Panc1 (cell line): Measurements from ENCODE around the gene ACTR3. TPM values are rescaled to one million over a fixed set of nuclear protein-coding genes. Genes with fewer than 3 reads are reported as not detected.

Experiments used
- ATAC-seq: fragments of 200-7000 bp; cut with Tn5 transposase; 2 replicates; pipeline ENCODE4 v1.9.1; 2020; ENCODE audit warnings: mild to moderate bottlenecking, moderate library complexity
- BruUV-seq: library from RNA; stranded (reverse); fragments of 400-500 nt; replicated peaks from 2 replicates; lab custom pipeline; 2021; lab: Mats Ljungman, UMichigan
- CTCF ChIA-PET: fragments of 300-600 bp; sonication (Branson Sonifier 250); formaldehyde crosslinking; loops from one replicate; lab custom pipeline; 2022; ENCODE audit warnings: antibody characterized with exemption; lab: Charles Lee
- POLR2A ChIA-PET: fragments of 300-600 bp; sonication (Branson Sonifier 250); formaldehyde crosslinking; loops from one replicate; lab custom pipeline; 2022; ENCODE audit warnings: antibody characterized with exemption; lab: Charles Lee
- DNase-seq: peaks from one replicate; pipeline ENCODE4 v3.0.0-alpha.2; 2010; ENCODE audit warnings: low read depth, low spot score
- H3K27ac ChIP-seq: 2 replicates; pipeline ENCODE4 v1.5.1; 2011; ENCODE audit warnings: mild to moderate bottlenecking, low read length, inconsistent platforms
- H3K27me3 ChIP-seq: fragments of 200-500 bp; sonication (Bioruptor generic); 2 replicates; pipeline ENCODE4 v1.6.0; 2014; ENCODE audit warnings: low read length, inconsistent platforms; ENCODE audit not compliant: control insufficient read depth, insufficient read depth
- H3K36me3 ChIP-seq: fragments of 200-500 bp; sonication (Bioruptor generic); 2 replicates; pipeline ENCODE4 v1.5.1; 2014; ENCODE audit warnings: inconsistent platforms, mild to moderate bottlenecking, low read length, moderate library complexity; ENCODE audit not compliant: control insufficient read depth, insufficient read depth
- H3K4me1 ChIP-seq: 2 replicates; pipeline ENCODE4 v1.5.1; 2011; ENCODE audit warnings: inconsistent platforms, mild to moderate bottlenecking, low read length, moderate library complexity; ENCODE audit not compliant: control insufficient read depth, insufficient read depth
- H3K4me3 ChIP-seq, 2 experiments: 2 replicates each; pipeline ENCODE4 v1.5.1; 2011 to 2012; ENCODE audit warnings: low read depth in 2 of 2, low read length in 2 of 2, mild to moderate bottlenecking in 2 of 2, inconsistent platforms in 1 of 2, moderate library complexity in 1 of 2
- H3K9me3 ChIP-seq: fragments of 200-500 bp; sonication (Bioruptor generic); 2 replicates; pipeline ENCODE4 v1.5.1; 2014; ENCODE audit warnings: low read depth, mild to moderate bottlenecking, inconsistent platforms, low read length, moderate library complexity; ENCODE audit not compliant: control insufficient read depth, insufficient read depth
- CTCF ChIP-seq: fragments of 450-650 bp; IDR thresholded peaks from 2 replicates; pipeline ENCODE4 v1.5.1; 2017; ENCODE audit warnings: mild to moderate bottlenecking
- POLR2AphosphoS5 ChIP-seq: IDR thresholded peaks from 2 replicates; pipeline ENCODE4 v1.6.1; 2012; ENCODE audit warnings: mild to moderate bottlenecking, low read depth, low read length, moderate library complexity
- SIN3A ChIP-seq: IDR thresholded peaks from 2 replicates; pipeline ENCODE4 v1.6.1; 2012; ENCODE audit warnings: low read depth, mild to moderate bottlenecking, low read length, moderate library complexity, borderline replicate concordance; ENCODE audit not compliant: insufficient read depth
- TCF7L2 ChIP-seq: IDR thresholded peaks from 2 replicates; pipeline ENCODE4 v1.6.1; 2011; ENCODE audit warnings: mild to moderate bottlenecking, low read depth, low read length, inconsistent platforms
- in situ Hi-C: cut with HindIII; loops from 2 replicates; pipeline ENCODE4 v1.10.0; 2016; ENCODE audit warnings: low sequenced_read_pairs, low pct_unique_long_range_greater_than_20kb
- intact Hi-C: fragments of 100-400 bp; cut with micrococcal nuclease; formaldehyde crosslinking; loops from one replicate; pipeline ENCODE4 v1.10.0; 2022; ENCODE audit not compliant: unreplicated experiment
- total RNA-seq: library from RNA; stranded (reverse); gene quantifications from one replicate; pipeline ENCODE4 v1.2.1, GENCODE V29; 2021; ENCODE audit not compliant: unreplicated experiment
- TF ChIP-seq, protein P1 (sequence below), 2 experiments: IDR thresholded peaks; 2 replicates each; pipeline ENCODE4 v1.6.1; 2011 to 2012; ENCODE audit warnings: low read depth in 2 of 2, control low read depth in 1 of 2, low read length in 1 of 2, mild to moderate bottlenecking in 1 of 2, moderate library complexity in 1 of 2; ENCODE audit not compliant: insufficient read depth in 1 of 2

Gene ACTR3
- total RNA-seq, 1 experiment from 2014 or later: 347 TPM

DNA sequence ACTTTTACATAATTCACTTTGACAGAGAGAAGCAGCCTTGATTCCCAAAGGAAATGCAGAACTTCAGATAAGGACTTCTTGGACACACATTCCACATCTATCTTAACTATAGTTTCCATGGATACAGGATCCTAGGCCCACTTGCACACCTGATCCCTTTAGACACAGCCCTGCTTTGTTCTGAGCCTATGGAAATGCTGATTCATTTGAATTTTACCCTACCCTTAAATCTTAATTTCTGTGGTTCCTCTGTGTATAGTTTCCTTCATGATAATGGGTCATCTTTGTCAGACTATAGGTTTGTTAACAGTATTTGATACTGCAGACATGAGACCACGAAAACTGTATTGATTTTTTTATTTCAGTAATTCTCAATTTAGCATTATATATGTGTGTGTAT lies 77.4 kb downstream of the ACTR3 start:
- intact Hi-C loops (no loop called here), in situ Hi-C loops (no loop called here)
- ChIA-PET POLR2A (no interaction called here), CTCF (no interaction called here)
- Histone ChIP-seq H3K27me3 (no peaks in the 10 kb centered on the region), H3K4me1 (no peaks in the 10 kb centered on the region), H3K9me3 (no peaks in the 10 kb centered on the region), H3K27ac (no peak overlapping the region), H3K4me3 (no peak overlapping the region), H3K36me3 (0 out of 2 replicates have a peak, but pooled peaks cover 3% of the 10 kb centered on the region)
- no peak for DNase-seq
- BruUV-seq: no TSS peak
- no peak for ATAC-seq
- TF ChIP-seq TCF7L2: no peak
- TF ChIP-seq, protein P1, sequence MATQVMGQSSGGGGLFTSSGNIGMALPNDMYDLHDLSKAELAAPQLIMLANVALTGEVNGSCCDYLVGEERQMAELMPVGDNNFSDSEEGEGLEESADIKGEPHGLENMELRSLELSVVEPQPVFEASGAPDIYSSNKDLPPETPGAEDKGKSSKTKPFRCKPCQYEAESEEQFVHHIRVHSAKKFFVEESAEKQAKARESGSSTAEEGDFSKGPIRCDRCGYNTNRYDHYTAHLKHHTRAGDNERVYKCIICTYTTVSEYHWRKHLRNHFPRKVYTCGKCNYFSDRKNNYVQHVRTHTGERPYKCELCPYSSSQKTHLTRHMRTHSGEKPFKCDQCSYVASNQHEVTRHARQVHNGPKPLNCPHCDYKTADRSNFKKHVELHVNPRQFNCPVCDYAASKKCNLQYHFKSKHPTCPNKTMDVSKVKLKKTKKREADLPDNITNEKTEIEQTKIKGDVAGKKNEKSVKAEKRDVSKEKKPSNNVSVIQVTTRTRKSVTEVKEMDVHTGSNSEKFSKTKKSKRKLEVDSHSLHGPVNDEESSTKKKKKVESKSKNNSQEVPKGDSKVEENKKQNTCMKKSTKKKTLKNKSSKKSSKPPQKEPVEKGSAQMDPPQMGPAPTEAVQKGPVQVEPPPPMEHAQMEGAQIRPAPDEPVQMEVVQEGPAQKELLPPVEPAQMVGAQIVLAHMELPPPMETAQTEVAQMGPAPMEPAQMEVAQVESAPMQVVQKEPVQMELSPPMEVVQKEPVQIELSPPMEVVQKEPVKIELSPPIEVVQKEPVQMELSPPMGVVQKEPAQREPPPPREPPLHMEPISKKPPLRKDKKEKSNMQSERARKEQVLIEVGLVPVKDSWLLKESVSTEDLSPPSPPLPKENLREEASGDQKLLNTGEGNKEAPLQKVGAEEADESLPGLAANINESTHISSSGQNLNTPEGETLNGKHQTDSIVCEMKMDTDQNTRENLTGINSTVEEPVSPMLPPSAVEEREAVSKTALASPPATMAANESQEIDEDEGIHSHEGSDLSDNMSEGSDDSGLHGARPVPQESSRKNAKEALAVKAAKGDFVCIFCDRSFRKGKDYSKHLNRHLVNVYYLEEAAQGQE (IDR thresholded peaks at IDR 0.05; ENCODE audit: insufficient read depth in 1 of 2, low read depth in 2 of 2, low read length in 1 of 2): no peak
- TF ChIP-seq SIN3A: no peak
- no peak for TF ChIP-seq CTCF
- no peak for TF ChIP-seq POLR2AphosphoS5

GRCh38 chr2:113972766-113973165 lies 82.9 kb downstream of the ACTR3 start:
- TF ChIP-seq SIN3A: no peak
- TF ChIP-seq, protein P1 (IDR thresholded peaks at IDR 0.05; ENCODE audit: insufficient read depth in 1 of 2, low read depth in 2 of 2, low read length in 1 of 2): no peak
- no peak for TF ChIP-seq CTCF
- TF ChIP-seq POLR2AphosphoS5: no peak
- no peak for TF ChIP-seq TCF7L2
- intact Hi-C loops (no loop called here), in situ Hi-C loops (no loop called here)
- H3K4me3 ChIP-seq: no peak overlapping the region
- ChIA-PET POLR2A (no interaction called here), CTCF (no interaction called here)
- ATAC-seq (no peak), DNase-seq (no peak)
- H3K4me1 ChIP-seq: peaks cover 14% of the 10 kb centered on the region
- BruUV-seq: no TSS peak
- H3K27me3 ChIP-seq: no peaks in the 10 kb centered on the region
- no peak overlapping the region for H3K27ac ChIP-seq
- H3K9me3 ChIP-seq: no peaks in the 10 kb centered on the region
- no peaks in the 10 kb centered on the region for H3K36me3 ChIP-seq
